Gastroesophageal sphincter (tissue), 4 donors: ENCODE results near the gene MICAL1. TPM values are rescaled to one million over a fixed set of nuclear protein-coding genes. Genes with fewer than 3 reads are reported as not detected.

ENCODE experiments used
- ATAC-seq: fragments of 150-250 bp; one replicate; pipeline ENCODE4 v1.9.1; 2016; ENCODE audit warnings: mild to moderate bottlenecking, moderate library complexity
- H3K27ac ChIP-seq, 4 donors: fragments of 200-600 bp; sonication (generic) in 3 of 4; 1 replicate in 3 of 4; 2 replicates in 1 of 4; pipeline ENCODE4 v1.5.1; 2016 to 2019
- H3K27me3 ChIP-seq: fragments of 200-600 bp; sonication (generic); one replicate; pipeline ENCODE4 v1.5.1; 2019
- H3K36me3 ChIP-seq, 2 donors: fragments of 200-600 bp; sonication (generic); one replicate each; pipeline ENCODE4 v1.5.1; 2019; ENCODE audit warnings: control low read depth in 1 of 2
- H3K4me1 ChIP-seq, 3 donors: fragments of 200-600 bp; sonication (generic); 1 replicate in 2 of 3; 2 replicates in 1 of 3; pipeline ENCODE4 v1.5.1; 2016 to 2019; ENCODE audit warnings: control low read depth in 2 of 3
- H3K4me3 ChIP-seq, 2 donors: fragments of 200-600 bp; sonication (generic); one replicate each; pipeline ENCODE4 v1.5.1; 2019; ENCODE audit warnings: mild to moderate bottlenecking in 1 of 2, moderate library complexity in 1 of 2
- H3K9me3 ChIP-seq, 3 donors: fragments of 200-600 bp; sonication (generic); one replicate each; pipeline ENCODE4 v1.5.1; 2017 to 2019; ENCODE audit warnings: control low read depth in 2 of 3
- EP300 ChIP-seq: sonication (generic); formaldehyde crosslinking; IDR thresholded peaks from one replicate; pipeline ENCODE4 v1.6.1; 2017; ENCODE audit warnings: antibody characterized with exemption, mild to moderate bottlenecking
- POLR2A ChIP-seq, 2 donors: fragments of 450-650 bp; IDR thresholded peaks; one replicate each; pipeline ENCODE4 v1.6.1; 2017; ENCODE audit warnings: antibody characterized with exemption in 2 of 2, mild to moderate bottlenecking in 2 of 2, moderate library complexity in 1 of 2
- POLR2AphosphoS5 ChIP-seq: sonication (generic); formaldehyde crosslinking; IDR thresholded peaks from one replicate; pipeline ENCODE4 v1.6.1; 2017; ENCODE audit warnings: antibody characterized with exemption
- WGBS, 2 donors: methylation state at CpG; one replicate each; pipeline ENCODE4 v1.1.5; 2018; ENCODE audit warnings: low coverage in 1 of 2; 5-methylcytosine and 5-hydroxymethylcytosine counted together
- total RNA-seq, 4 donors: library from RNA; depleted of rRNA; stranded (reverse); fragments of >200 nt; gene quantifications; one replicate each; pipeline ENCODE4 v1.1.0, GENCODE V29; 2016
- TF ChIP-seq, protein P1 (sequence below), 4 experiments: fragments of 200-600 bp in 2 of 4; fragments of 450-650 bp in 2 of 4; sonication (generic) in 1 of 4; IDR thresholded peaks; one replicate each; pipeline ENCODE4 v1.5.1; 2017 to 2019; ENCODE audit warnings: antibody characterized with exemption in 4 of 4, mild to moderate bottlenecking in 2 of 4, moderate library complexity in 2 of 4

MICAL1 gene
- total RNA-seq, 4 donors from 2014 or later = 13.6 to 26.8 (median 20.9) TPM

DNA sequence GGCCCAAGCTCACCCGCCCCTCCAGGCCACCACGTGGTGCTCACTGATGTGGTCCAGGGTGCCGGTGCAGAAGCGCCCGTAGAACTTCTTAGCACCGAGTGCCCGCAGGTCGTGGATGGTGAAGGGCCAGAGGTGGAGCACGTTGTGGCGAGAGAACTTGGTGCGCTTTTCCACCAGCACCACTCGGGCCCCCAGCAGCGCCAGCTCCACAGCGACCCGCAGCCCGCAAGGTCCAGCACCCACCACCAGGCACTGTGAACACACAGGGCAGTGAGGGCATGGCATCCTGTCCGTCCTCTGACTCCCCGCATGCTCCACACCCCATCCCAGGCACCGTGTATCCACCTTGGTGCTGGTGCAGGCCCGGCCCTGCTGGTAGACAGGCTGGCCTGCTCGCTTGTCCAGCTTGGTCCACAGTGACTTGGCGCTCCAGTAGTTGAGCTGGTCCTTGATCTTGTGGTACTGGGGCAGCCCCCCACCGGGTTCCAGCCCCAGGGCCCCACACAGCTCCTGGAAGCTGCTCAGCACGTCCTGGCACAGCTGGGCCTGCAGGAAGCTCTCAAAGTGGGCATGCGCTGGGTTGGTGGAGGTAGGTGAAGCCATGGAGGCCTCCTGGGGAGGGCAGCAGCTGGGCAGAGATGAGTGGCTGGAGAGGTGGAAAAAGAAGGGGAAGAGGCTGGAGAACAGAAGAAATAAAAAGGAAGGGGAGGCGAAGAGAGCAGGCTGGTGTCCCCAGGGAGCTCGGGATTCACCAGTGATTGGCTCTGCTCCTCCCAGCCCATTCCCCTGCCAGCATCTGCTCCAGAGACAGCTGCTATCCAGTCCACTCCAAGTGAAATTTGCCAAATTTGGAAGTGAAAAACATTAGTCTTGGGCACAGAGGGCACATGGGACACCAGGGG is 1.7 kb downstream of the MICAL1 start:
- peaks cover 0 to 13% of the 10 kb centered on the region in 2 donors for H3K36me3 ChIP-seq
- H3K4me1 ChIP-seq = peaks cover 0 to 32% (median 12%) of the 10 kb centered on the region in 3 donors
- ATAC-seq = no peak
- no peaks in the 10 kb centered on the region for H3K9me3 ChIP-seq
- H3K27ac ChIP-seq = peak overlapping the region in 3 of 4 donors; percentile 76 to 82 (median 81)
- TF ChIP-seq, protein P1, sequence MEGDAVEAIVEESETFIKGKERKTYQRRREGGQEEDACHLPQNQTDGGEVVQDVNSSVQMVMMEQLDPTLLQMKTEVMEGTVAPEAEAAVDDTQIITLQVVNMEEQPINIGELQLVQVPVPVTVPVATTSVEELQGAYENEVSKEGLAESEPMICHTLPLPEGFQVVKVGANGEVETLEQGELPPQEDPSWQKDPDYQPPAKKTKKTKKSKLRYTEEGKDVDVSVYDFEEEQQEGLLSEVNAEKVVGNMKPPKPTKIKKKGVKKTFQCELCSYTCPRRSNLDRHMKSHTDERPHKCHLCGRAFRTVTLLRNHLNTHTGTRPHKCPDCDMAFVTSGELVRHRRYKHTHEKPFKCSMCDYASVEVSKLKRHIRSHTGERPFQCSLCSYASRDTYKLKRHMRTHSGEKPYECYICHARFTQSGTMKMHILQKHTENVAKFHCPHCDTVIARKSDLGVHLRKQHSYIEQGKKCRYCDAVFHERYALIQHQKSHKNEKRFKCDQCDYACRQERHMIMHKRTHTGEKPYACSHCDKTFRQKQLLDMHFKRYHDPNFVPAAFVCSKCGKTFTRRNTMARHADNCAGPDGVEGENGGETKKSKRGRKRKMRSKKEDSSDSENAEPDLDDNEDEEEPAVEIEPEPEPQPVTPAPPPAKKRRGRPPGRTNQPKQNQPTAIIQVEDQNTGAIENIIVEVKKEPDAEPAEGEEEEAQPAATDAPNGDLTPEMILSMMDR (IDR thresholded peaks at IDR 0.05) = no peak
- TF ChIP-seq POLR2AphosphoS5 (no peak), EP300 (no peak), POLR2A (IDR thresholded peaks at IDR 0.05) (no peak)
- WGBS, 2 donors = 60 to 74% methylated on average over 2 of the region's 27 CpGs
- H3K27me3 ChIP-seq = no peaks in the 10 kb centered on the region
- peak overlapping the region in 1 of 2 donors; percentile 87 for H3K4me3 ChIP-seq

DNA sequence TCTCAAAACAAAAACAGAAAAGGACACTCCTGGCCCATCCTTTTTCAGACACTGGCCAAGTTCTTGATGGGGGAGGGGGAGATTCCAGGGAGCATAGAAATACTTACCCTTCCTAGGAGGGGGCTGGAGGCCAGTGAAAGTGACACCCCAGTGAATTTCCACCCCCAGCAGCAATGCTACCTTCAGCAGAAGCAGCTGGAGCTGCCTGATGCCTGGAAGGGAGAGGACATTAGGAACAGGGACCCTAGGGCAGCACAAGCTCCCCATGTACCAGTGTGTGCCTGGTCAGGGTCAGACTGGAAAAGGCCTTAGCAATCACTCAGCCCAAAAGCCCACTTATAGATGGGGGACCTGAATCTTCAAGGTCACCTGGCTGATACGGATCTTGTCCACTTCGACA is 2.4 kb downstream of the MICAL1 start:
- Histone ChIP-seq H3K4me3 (no peak overlapping the region), H3K27me3 (no peaks in the 10 kb centered on the region), H3K27ac (no peak overlapping the region), H3K4me1 (peaks cover 0 to 32% (median 12%) of the 10 kb centered on the region in 3 donors), H3K36me3 (peaks cover 0 to 13% of the 10 kb centered on the region in 2 donors), H3K9me3 (no peaks in the 10 kb centered on the region)
- no peak for ATAC-seq
- TF ChIP-seq POLR2AphosphoS5 (no peak), POLR2A (IDR thresholded peaks at IDR 0.05) (no peak), EP300 (no peak)
- TF ChIP-seq, protein P1 (IDR thresholded peaks at IDR 0.05) = no peak
- no CpG with 5 or more reads among the region's 2 CpGs for WGBS, 2 donors

DNA sequence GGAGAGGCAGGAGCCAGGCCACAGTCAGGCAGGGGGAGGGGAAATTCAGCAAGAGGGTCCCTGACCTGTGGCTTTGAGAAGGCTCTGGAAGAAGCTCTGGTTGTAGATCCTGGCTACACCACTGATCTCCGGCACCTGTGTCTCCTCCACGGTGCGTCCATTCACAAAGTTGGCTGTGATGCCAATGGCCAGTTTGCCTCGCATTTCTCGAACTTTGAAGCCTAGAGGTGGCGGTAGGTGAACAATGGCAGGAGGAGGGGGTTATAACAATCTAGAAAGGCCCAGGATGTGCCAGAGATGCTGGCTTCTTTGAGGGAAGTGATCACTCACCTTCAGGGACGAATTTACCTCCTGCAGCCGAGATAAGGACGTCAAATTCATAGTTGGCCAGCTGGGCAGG is 3.4 kb downstream of the MICAL1 start:
- peaks cover 0 to 14% of the 10 kb centered on the region in 2 donors for H3K36me3 ChIP-seq
- H3K9me3 ChIP-seq = no peaks in the 10 kb centered on the region
- ATAC-seq = no peak
- H3K4me1 ChIP-seq = peaks cover 0 to 32% (median 12%) of the 10 kb centered on the region in 3 donors
- 96 to 100% methylated on average over 7 to 8 of the region's 9 CpGs for WGBS, 2 donors
- H3K4me3 ChIP-seq = no peak overlapping the region
- no peaks in the 10 kb centered on the region for H3K27me3 ChIP-seq
- H3K27ac ChIP-seq = no peak overlapping the region
- TF ChIP-seq POLR2AphosphoS5 = no peak
- no peak for TF ChIP-seq EP300

DNA sequence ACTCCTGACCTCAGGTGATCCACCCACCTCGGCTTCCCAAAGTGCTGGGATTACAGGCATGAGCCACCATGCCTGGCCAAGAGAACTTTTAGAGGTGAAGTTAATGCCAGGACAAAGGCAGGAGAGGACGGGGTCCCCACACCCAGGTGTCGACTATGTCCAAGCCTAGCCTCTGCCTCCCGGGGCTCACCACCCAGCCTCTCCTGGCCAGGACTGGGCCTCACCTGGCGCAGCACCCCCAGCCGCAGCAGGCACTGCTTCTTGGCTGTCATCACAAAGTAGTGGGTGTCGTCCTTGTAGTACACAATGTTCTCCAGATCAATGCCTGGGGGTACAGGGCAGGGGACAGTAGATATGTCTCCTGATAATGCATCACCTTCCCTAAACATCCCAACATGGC is 4.2 kb downstream of the MICAL1 start:
- Histone ChIP-seq H3K4me1 (peaks cover 0 to 25% (median 12%) of the 10 kb centered on the region in 3 donors), H3K36me3 (peaks cover 0 to 22% of the 10 kb centered on the region in 2 donors), H3K9me3 (no peaks in the 10 kb centered on the region), H3K27ac (no peak overlapping the region), H3K27me3 (no peaks in the 10 kb centered on the region), H3K4me3 (no peak overlapping the region)
- ATAC-seq = no peak
- WGBS, 2 donors = 90% methylated on average over 2 of the region's 7 CpGs; no CpG with 5 or more reads in 1 of the 2 donors
- no peak for TF ChIP-seq EP300
- no peak for TF ChIP-seq POLR2A (IDR thresholded peaks at IDR 0.05)
- no peak for TF ChIP-seq POLR2AphosphoS5
- TF ChIP-seq, protein P1 (IDR thresholded peaks at IDR 0.05) = no peak

DNA sequence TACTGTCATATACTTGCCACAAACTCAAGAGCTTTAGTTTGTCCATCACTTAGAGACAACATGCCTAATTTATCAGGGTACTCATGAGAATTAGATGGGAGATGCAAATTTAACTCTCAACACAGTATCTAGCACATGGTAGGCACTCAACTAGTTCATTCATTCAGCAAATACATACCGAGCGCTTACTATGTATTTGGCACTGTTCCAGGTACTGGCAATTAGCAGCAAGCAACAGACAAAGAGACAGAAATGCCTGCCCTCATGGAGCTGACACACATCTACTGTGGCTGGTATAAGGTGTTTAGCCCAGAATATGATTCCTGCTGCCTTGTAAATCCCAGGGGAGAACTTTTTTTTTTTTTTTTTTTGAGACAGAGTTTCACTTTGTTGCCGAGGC is 4.8 kb downstream of the MICAL1 start:
- ATAC-seq = no peak
- Histone ChIP-seq H3K36me3 (peaks cover 0 to 28% of the 10 kb centered on the region in 2 donors), H3K9me3 (no peaks in the 10 kb centered on the region), H3K27me3 (no peaks in the 10 kb centered on the region), H3K27ac (no peak overlapping the region), H3K4me1 (peaks cover 0 to 19% (median 8%) of the 10 kb centered on the region in 3 donors), H3K4me3 (no peak overlapping the region)
- no peak for TF ChIP-seq EP300
- 83 to 90% methylated on average over 2 to 3 of the region's 3 CpGs for WGBS, 2 donors
